ENCODE results near the gene SRCIN1.

The SRCIN1 gene

DNA sequence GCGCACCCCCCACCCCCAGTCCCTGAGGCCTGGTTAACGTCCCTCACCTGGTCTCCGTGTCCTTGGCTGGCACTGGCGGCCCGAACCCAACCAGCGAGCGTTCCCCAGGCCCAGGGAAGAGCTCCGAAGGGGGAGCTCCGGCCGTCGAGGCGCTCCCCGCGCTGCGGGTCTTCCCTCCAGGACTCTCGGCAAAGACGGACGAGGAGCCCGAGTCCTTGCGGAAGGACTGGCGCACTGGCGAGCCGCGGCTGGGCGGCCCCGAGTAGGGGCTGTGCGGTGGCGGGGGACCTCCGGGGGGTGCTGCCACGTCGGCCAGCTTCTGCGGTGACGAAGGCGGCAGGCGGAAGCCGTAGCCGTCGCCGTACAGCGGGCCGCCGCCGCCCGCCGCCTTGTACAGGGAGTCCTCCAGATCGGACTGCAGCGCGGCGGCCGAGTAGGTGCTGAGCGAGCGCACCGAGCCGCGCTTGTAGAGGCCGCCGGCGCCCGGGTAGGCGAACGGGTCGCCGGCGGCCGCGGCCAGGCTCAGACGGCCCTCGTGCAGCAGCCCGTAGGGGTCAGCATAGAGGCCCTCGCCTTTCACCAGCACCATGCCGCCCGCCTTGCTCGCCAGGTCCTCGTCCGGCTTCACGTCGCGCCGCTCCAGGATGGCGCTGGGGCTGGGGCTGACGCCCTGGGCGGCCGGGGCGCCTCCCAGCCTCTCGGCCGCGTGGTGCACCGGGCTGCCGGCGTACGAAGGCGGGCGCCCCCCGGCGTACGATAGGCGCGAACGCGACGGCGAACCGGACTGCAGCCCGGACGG is 44.1 kb downstream of the SRCIN1 start:
- DNase-seq (ENCODE audit: low read depth) = no peak

DNA sequence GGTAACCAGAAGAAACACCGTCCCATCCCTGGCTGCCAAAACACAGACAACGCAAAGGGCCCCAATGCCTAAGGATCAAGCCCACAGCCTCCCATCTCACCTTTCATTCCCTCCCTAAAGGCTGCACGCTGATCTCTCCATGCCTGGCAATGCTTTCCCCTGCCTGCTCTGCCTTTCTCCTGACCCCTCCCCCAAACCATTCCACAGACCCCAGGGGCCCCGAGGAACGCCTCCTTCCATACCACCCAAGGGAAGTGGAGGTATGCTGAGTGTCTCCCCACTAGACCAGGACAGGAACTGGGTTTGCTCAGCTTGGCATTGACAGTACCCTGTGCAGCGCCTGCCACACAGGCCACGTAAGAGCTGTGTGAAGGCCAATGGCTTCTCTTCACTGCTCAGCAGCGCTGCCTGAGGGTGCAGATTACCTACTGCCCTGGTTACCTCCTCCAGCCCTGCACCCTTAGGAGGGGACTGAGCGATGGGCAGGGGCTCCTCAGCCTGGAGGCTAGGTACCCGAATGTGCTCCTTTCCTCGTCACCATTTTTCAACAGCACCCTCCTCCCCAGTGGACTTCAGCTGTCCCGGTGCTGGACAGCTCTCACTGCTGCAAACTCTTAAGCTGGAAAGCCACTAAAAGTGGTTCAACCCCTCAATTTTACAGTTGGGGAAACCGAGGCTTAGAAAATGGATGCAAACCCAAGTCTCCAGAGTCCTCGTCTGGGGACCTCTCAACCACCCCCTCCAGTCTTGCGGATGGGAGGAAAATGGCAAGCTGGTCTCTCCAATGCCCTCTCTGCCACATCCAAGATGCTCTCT is 45.0 kb downstream of the SRCIN1 start:
- no peak for DNase-seq (ENCODE audit: low read depth)

DNA sequence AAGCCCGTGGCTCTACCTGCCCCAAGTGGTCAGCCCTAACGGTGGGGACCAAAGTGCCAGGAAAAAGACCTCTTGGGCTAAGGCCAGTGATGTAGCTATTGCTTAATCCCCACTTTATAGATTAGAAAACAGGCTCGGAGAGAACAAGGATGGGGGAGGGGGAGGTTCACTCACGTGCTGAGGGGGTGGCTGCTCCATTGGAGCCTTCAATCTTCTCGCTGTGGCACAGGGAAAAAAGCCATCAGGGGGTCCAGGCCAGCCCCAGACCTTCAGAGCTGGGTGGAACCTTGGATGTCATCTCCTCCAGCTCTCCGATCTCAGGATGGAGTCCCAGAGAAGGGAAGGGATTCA is 45.9 kb downstream of the SRCIN1 start:
- no peak for DNase-seq (ENCODE audit: low read depth)

DNA sequence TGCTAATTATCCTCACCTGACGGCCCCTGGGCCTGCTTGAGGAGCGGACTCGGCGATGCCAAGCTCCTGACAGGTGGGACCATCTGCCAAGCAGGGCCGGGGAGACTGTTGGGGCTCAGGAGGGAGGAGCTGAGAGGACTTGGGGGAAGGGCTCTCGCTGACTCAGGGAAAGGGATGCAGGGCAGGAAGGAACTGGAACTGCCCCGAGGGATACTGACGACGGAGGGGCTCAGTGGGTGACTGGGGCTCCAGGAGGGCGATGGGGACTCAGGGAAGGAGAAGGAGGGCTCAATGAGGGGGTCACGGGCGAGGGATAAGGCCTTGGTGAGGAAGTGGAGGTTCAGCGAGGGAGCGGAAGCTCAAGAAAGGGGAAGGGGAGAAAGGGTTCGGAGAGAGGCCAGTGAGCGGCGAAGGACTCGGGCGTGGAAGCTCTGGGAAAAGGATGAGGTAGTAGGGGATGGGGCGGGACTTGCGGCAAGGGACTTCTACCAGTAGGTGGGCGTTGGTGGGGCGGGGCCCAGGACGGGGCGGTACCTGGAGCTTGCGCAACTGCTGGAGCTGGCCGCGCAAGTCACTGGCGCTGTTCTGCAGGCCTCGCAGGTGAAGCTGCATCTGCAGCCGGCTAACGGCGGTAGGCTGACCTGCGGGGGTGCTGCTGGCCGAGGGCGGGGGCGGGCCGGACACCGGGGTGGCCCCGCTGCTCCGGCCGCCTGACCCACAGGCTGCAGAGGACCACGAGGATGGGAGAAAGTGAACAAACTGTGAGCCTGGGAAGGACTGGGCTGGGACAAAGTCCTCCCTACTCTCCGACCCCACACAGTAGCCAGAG is 46.5 kb downstream of the SRCIN1 start:
- peak; percentile 32 for DNase-seq (ENCODE audit: low read depth)

DNA sequence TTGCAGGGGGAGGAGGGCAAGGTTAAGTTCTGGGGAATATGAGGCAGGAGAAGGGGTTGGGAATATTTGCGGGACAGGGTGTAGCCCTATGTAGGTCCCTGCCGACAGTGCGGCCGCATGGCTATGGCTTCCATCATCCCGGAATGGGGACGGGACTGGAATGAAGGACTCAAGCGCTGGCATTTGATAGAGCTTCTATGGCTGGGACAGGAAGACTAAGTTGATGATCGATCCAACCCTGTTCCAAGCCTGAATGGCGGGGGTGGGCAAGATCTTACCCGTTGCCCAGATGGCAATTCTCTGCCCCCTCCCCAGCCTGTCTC is 47.1 kb downstream of the SRCIN1 start:
- no peak for DNase-seq (ENCODE audit: low read depth)

DNA sequence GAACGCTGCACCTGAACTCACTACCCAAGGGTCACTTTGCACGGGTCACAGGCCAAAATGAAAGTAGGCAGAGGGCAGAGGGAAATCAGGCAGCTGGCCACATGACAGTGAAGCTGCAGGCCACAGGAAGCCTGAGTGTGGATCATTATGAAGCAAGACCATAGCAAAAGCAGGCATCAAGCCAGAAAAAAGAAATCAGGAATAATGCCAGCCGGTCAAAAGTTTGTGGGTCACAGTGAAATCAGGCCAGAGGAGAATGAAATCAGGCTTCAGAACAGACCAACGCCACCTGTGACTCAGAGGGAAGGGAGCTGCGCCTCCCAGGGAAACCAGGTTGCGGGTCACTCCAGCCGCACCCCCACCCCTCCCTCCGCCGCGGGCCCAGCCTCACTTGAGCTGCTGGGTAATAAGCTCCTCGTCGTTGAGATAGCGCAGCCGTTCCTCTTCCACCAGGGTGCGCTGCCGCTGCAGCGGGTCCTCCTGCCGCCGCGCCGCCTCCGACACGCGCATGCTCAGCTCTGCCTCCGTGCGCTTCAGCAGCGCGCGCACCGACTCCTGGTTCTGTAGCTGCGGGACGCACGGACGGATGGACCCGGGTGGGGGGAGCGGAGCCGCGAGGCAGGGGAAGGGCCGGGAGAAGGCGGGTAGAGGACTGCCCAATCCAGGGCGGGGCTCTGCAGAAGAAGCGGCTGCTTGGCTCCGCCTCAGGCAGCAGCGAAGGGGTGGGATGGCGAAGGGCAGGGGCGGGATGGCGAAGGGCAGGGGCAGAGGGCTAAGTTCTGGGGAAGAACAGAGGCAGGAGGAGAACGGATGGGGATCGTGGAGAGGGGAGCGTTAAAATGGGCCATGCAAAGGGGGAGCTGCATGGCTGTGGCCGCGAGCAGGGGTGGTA is 47.7 kb downstream of the SRCIN1 start:
- DNase-seq (ENCODE audit: low read depth) = peak; percentile 89

DNA sequence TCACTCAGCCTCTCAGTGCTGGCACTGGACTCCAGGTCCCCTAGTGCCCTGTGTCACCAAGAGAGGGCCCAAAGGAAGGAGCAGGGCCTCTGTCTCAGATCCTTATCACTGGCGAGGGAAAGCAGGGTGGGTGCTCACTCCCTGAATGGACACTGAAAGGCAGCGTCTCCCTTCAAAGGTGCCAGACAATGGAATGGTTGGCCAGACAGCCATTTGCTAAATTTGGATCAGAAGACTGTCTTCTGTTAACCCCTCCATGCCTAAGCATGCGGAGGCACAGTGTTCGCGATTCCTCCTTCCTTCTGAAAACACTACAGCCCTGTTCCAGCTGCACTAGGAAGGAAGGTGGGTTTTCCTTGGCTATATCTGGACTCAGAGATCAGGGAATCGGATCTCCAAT is 48.4 kb downstream of the SRCIN1 start:
- no peak for DNase-seq (ENCODE audit: low read depth)

DNA sequence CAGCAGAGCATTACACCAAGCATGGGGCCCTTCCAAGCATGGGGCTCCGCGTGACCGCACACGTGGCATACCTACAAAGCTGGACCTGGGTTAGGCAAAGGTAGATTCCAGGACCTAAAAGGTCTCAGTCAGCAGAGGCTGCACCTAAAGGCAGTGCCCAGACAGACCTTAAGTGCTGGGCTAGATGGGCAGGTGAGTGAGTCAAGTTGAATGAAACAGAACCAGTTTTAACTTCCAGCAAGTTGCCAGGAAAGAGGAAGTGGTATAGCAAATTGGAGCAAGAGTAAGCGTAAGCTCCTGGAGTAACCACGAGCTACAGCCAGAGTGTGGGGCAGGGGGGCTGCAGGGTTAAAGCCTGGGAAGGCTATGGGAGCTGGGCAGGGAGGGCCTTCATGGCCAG is 49.5 kb downstream of the SRCIN1 start:
- DNase-seq (ENCODE audit: low read depth) = no peak

DNA sequence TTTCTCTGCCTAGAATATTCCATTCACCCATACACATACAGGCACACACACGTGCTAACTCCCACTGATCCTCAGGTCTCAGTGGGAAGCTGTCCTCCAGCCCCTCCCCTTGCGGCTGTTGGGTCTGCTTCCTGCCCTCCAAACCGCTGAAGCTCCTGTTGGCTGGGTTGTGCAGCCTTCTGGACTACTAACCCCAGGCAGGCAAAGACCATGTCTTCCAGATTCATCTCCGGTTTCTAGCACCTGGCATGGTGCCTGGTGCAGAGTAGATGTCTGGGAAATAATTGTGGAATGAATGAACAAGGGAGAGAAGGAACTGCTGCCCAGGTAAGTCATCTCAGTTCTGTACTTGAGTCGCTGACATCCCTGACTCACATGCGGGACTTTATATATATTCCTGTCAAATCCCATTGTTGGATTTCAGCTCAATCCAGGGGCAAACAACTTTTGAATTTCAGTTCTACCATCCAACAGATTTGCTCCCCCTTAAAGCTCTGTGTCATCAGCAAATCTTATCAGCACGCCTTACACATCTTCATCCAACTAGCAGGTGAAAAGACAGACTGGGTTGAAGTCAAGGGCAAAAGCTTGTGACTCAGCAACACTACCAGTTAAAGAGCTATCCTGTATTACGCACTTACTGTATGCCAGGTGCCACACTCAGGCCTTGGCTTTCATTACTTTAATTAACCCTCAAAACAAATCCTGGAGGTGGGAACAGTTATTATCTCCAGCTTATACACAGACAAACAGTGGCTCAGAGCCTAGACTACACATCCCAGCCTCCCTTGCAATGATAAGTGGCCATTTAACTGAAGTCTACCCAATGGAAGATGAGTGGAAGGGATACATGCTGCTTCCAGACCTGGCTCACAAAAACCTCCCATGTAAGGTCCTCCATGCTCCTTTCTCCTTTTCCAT is 51.1 kb downstream of the SRCIN1 start:
- DNase-seq (ENCODE audit: low read depth) = no peak

DNA sequence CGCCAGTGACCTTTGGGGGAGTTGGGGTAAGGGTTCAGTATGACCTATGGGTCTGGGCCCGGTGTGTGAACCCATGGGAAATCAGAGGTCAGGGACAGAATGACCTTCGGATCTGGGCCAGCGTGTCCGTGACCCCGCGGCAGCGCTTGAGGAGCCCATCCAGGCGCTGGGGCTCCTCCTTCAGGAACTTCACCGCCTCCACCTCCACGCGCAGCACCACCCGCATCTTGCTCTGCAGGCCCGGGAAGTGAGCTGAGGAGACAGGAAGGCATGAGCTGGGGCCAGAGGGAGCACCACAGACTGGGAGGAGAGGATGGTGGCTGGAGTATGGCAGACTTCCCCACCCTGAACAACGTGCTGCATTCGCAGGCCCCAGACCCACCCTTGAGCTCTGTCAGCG is 53.4 kb downstream of the SRCIN1 start:
- no peak for DNase-seq (ENCODE audit: low read depth)

DNA sequence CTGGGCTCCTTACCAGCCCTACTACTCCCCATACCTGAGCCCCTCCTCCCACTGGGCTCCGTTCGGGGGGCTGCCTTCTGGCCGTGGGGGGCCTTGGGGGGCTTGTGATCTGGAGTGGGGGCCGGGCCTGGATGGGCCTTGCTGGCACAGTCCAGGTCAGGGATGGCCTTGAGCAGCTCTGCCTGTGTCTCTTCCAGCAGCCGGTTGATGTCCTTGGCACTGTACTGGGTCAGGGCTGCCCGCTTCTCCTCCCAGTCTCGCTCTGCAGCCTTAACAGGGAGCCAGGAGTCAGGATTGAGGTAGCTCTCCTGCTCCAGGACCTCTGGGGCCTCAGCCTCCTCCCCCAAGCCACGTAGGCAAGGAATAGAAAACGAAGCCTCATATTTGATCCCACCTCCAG is 54.6 kb downstream of the SRCIN1 start:
- DNase-seq (ENCODE audit: low read depth) = no peak

DNA sequence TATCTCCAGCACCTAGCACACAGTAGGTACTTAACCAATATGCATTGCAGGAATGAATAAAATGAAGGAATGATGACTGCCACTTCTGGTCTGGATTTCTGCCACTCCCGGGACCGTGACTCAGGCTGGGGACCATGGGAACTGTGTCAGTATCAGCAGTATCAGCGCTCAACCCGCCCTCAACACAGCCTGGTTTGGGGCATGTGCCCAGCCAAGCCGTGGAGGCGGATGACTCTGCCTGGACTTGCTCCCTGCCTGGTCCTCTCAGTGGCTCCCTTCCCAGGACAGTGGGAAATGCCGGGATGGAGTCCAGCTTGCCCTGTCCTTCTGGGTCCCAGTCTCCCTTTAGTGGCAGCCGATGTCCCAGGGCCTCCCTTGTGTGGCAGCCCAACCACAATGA is 55.1 kb downstream of the SRCIN1 start:
- no peak for DNase-seq (ENCODE audit: low read depth)

DNA sequence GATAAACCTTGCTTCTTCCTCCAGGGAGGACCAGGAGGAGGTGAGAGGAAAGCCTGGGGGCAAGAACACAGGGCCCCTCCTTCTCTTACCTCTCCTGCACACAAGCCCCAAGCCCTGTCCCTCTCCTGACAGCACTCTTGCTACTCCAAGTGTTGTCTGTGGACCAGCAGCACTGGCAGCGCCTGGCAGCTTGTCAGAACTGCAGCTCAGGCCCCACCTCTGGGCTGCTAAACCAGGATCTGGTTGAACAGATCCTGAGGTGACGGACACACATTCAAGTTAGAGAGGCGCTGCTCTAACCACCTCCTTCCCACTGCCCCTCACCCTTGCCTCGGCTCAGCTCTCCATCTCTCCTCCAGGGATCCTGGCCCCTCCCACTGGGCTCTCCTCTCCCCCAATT is 56.5 kb downstream of the SRCIN1 start:
- no peak for DNase-seq (ENCODE audit: low read depth)

DNA sequence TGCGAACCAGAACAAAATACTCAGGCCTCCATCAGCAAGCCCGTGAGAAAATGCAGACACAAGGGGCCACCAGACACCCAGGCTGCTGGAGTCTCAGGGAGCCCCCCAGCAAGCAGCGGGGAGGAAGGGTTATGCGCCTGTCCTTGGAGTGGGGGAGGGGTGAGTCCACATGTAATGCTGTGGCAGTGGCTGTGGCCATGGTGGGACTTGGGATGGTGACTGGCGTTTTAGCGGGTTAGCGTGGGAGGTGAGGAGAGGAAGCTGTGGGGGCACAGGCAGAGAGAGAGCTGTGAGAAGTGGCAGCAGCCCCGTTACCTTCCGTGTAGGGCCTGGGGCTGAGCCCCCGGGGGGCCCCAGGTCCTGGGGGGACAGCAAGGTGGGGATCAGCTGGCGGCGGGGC is 58.3 kb downstream of the SRCIN1 start:
- no peak for DNase-seq (ENCODE audit: low read depth)

DNA sequence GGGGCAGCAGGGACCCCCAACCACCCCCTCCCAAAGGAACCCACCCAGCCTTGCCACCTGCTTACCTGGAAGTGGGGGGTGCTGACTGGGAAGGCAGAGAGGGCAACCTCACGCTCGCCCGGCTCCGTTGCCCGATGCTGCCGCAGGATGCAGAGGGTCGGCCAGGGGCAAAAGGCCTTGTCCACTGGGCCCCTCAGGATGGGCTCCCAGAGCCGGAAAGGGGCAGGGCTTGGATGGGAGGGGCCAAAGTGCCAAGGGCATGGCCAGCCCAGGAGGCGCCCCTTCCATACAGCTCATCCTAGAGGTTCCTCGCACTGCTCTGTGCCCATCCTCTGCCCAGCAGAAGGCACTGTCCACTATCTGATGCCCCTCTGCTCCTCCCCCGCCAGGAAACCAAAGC is 59.4 kb downstream of the SRCIN1 start:
- no peak for DNase-seq (ENCODE audit: low read depth)

DNA sequence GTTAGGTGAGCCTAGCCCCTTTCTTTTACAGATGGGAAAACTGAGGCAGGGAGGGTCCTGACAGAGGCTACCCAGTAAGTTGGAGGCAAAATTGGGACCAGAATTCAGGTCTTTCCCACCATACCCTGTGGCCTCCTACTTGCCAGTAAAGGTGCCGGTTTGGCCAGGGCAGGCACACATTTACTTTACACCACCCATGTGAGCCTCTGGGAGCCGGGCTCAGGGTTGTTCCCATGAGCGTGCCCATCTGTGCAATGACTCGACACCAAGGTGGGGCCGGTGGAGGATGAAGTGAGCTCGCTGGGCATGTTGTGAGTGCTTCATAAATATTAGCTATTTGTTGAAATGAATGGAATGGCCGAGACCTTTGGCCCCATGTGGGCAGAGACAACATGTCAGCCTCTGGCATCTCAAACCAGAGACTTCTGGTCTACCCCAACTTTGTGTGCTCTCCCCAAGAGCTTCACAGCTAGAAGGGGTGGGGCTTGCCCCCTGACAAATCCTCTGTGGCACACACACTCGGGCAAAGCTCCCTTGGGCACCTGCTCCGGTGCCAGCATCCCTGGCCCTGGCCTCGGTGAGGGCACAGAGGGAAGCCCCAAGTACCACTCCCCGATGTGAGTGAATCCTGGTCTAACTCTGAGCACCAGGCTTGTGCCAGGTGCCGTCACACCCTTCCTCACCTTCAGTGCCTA is 60.1 kb downstream of the SRCIN1 start:
- no peak for DNase-seq (ENCODE audit: low read depth)

DNA sequence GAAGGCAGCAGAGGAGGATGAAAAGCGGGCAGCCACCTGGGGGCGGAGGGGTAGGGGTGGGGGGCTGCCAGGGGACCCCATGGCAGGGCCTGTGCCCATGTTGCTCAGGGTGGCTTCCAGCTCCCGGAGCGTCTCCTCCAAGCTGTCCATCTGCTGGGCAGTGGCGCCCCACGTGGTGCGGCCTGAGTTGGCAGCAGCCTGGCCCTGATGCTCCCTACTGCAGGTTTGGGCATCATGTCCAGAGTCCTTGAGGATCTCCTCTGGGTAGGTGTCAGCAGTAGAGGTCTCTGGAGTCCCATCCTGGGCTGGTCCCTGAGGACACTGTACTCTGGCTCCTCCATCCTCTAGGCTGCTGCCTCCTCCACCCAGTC is 60.9 kb downstream of the SRCIN1 start:
- DNase-seq (ENCODE audit: low read depth) = no peak

DNA sequence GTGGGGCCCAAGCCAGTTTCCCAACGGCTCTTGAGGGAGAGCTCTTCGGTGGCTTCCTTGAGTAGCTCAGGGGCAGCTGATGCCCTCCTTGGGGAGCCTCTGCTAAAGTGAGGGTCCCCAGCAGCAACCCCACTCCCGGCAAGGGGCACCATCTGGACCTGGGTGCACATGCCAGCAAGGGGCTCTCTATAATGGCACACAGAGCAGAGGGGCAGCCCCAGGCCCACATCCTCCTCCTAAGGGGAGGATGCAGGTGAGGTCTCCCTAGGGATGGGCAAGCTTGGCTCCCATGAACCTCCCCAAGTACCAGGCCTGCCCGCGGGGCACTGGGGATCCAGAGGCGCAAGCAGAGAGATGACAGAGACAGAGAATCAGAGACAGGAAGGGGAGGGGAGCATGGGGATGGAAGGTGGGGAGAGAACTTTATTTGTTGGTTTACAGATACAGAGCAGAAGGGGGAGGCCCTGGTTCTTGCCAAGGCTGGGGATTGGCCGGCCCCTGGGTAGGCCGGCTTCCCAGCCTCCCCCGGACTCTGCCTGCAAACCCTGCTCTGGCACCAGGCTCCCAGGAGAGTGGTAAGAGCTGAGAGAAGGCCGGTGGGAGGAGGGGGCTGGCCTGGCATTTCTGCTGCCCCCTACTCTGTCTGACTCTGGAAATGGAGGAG is 61.4 kb downstream of the SRCIN1 start:
- DNase-seq (ENCODE audit: low read depth) = no peak

DNA sequence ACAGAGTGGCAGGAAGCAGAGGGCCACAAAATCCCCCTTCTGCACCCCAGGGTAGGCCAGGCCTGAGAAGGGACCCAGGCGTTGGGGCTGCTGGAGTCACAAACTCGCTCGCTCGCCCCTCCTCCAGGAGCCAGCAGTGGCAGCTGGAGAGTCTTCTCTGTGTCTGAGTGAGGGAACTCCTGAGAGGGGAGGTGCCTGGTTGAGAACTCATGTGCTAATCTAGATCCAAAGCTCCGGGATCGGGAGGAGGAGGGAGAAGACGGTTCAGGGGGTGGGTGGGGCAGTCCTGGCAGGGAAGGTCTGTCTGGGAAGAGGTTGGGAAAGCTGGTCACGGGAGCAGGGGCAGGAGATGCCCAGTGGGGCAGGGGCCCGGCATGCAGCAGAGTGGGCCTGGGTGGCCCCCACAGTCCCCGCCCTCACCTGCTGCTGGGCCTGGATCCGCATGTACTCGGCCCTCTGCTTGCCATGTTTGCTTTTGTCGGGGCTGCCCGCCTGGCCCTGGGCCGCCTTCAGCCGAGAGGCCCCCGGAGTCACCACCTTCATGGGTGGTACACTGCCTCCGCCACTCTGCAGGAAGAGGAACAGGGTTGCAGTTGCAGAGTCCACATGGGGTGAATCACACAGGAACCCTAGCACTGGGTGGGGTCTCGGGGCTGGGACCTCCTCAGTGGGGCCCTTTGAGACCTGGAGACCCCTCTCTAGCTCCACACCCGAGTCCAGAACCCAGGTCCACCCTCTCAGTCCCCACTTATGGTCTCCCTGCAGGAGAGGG is 62.2 kb downstream of the SRCIN1 start:
- DNase-seq (ENCODE audit: low read depth) = no peak
